T-helper 1 cell treated with Interleukin-12 subunit alpha and Interleukin-12 subunit beta and Interleukin-4 antibody, amounts not matched to agents 30 ng/mL and 1 ng/mL, for 36 hours (primary cell): ENCODE measurements around the gene ATP6V1C2. TPM values are rescaled to one million over a fixed set of nuclear protein-coding genes. Genes with fewer than 3 reads are reported as not detected.
"Not testable (repeated sequence)": the region's sequence is repeated elsewhere in the genome, so short reads cannot be mapped to it uniquely, and the experiment has no call there.

ENCODE experiments used
- intact Hi-C: fragments of 100-400 bp; cut with micrococcal nuclease; formaldehyde crosslinking; loops from one replicate; pipeline ENCODE4 v1.15.1; 2024
- total RNA-seq: library from RNA; stranded (reverse); gene quantifications from 2 replicates; pipeline ENCODE4 v1.2.3, GENCODE V29; 2022

The ATP6V1C2 gene
- total RNA-seq, 1 donor from 2014 or later, result not detected

- intact Hi-C loops, result loop anchor here (5.0 kb wide), 6 partner anchors 404 to 1389 kb away; partner anchors contain the start of genes CPSF3, E2F6, ITGB1BP1 and RRM2
Observed at GRCh38 chr2:10811517-10811916, 90.1 kb downstream of the ATP6V1C2 start.

GRCh38 chr2:10812362-10813162 is 91.1 kb downstream of the ATP6V1C2 start, which contains the start of gene PDIA6:
PDIA6 (minus strand) TSS chr2:10812785; CDS start chr2:10812696, 89 bp downstream.
- intact Hi-C loops, result loop anchor here (1.0 to 5.0 kb wide), 15 partner anchors 20 to 1976 kb away; partner anchors contain the start of genes CPSF3, E2F6, HPCAL1 and ITGB1BP1

GRCh38 chr2:10813163-10814138 is 92.0 kb downstream of the ATP6V1C2 start:
- intact Hi-C loops, result loop anchor here (2.0 to 5.0 kb wide), 9 partner anchors 406 to 1977 kb away; partner anchors contain the start of genes CPSF3, E2F6, ITGB1BP1 and KIDINS220

GRCh38 chr2:10814142-10814541 is 92.7 kb downstream of the ATP6V1C2 start:
- intact Hi-C loops, result loop anchor here (5.0 kb wide), 6 partner anchors 407 to 1392 kb away; partner anchors contain the start of genes CPSF3, E2F6, ITGB1BP1 and RRM2

- intact Hi-C loops, result loop anchor here (5.0 kb wide), 6 partner anchors 407 to 1392 kb away; partner anchors contain the start of genes CPSF3, E2F6, ITGB1BP1 and RRM2
Observed at GRCh38 chr2:10814571-10815331, 93.3 kb downstream of the ATP6V1C2 start.

GRCh38 chr2:10817413-10817812 is 96.0 kb downstream of the ATP6V1C2 start:
- intact Hi-C loops, result no loop called here

GRCh38 chr2:10818305-10818704 is 96.9 kb downstream of the ATP6V1C2 start:
- intact Hi-C loops, result not testable (repeated sequence)

- intact Hi-C loops, result no loop called here
Observed at GRCh38 chr2:10818984-10819383, 97.6 kb downstream of the ATP6V1C2 start.

- intact Hi-C loops, result no loop called here
Observed at GRCh38 chr2:10819714-10820314, 98.4 kb downstream of the ATP6V1C2 start.

- intact Hi-C loops, result no loop called here
Observed at GRCh38 chr2:10820562-10820961, 99.1 kb downstream of the ATP6V1C2 start.

- intact Hi-C loops, result no loop called here
Observed at GRCh38 chr2:10820978-10821695, 99.7 kb downstream of the ATP6V1C2 start.

- intact Hi-C loops, result no loop called here
Observed at GRCh38 chr2:10824191-10824590, 102.8 kb downstream of the ATP6V1C2 start.

GRCh38 chr2:10826026-10826425 is 104.6 kb downstream of the ATP6V1C2 start:
- intact Hi-C loops, result no loop called here

- intact Hi-C loops, result no loop called here
Observed at GRCh38 chr2:10826625-10827024, 105.2 kb downstream of the ATP6V1C2 start.

- intact Hi-C loops, result no loop called here
Observed at GRCh38 chr2:10828346-10828745, 106.9 kb downstream of the ATP6V1C2 start.

GRCh38 chr2:10829299-10829698 is 107.9 kb downstream of the ATP6V1C2 start:
- intact Hi-C loops, result no loop called here

GRCh38 chr2:10830203-10830602 is 108.8 kb downstream of the ATP6V1C2 start:
- intact Hi-C loops, result loop anchor here (5.0 kb wide), 1 partner anchor 647 kb away; no protein-coding TSS in a partner anchor

- intact Hi-C loops, result loop anchor here (5.0 kb wide), 1 partner anchor 646 kb away; no protein-coding TSS in a partner anchor
Observed at GRCh38 chr2:10830641-10831399, 109.4 kb downstream of the ATP6V1C2 start.
